Ovary (tissue), 9 donors: ENCODE data around the gene IL1RN. TPM values are rescaled to one million over a fixed set of nuclear protein-coding genes. Genes with fewer than 3 reads are reported as not detected.

Experiments used
- DNase-seq, 5 donors: peaks; one replicate each; pipeline ENCODE4 v3.0.0-alpha.2; 2019 to 2020
- H3K27ac ChIP-seq, 2 donors: fragments of 200-600 bp; one replicate each; pipeline versions ENCODE4 v1.5.1 to v1.8.0; 2019 to 2022
- H3K27me3 ChIP-seq: fragments of 200-600 bp; one replicate; pipeline ENCODE4 v1.8.0; 2022
- H3K36me3 ChIP-seq: fragments of 200-600 bp; sonication (generic); one replicate; pipeline ENCODE4 v1.5.1; 2019
- H3K4me1 ChIP-seq: one replicate; pipeline ENCODE4 v1.8.1; 2013; ENCODE audit warnings: mild to moderate bottlenecking, moderate library complexity; ENCODE audit not compliant: insufficient read depth
- H3K4me3 ChIP-seq: fragments of 200-600 bp; sonication (generic); one replicate; pipeline ENCODE4 v1.5.1; 2017
- H3K9me3 ChIP-seq, 2 donors: fragments of 200-600 bp in 1 of 2; sonication (generic) in 1 of 2; one replicate each; pipeline versions ENCODE4 v1.5.1 to v1.8.1; 2013 to 2019; ENCODE audit warnings: mild to moderate bottlenecking in 1 of 2, moderate library complexity in 1 of 2
- EP300 ChIP-seq: sonication (generic); formaldehyde crosslinking; IDR thresholded peaks from one replicate; pipeline ENCODE4 v1.6.1; 2017; ENCODE audit warnings: antibody characterized with exemption
- POLR2A ChIP-seq: fragments of 450-650 bp; IDR thresholded peaks from one replicate; pipeline ENCODE4 v1.6.1; 2017; ENCODE audit warnings: antibody characterized with exemption, mild to moderate bottlenecking, moderate library complexity
- WGBS, 3 donors: extraction: QIAGEN DNeasy Blood & Tissue Kit in 1 of 3; methylation state at CpG; one replicate each; pipeline versions ENCODE4 v1.1.5 to v1.1.7; 2013 to 2017; 5-methylcytosine and 5-hydroxymethylcytosine counted together
- intact Hi-C, 4 donors: fragments of 100-400 bp; cut with DNase I; formaldehyde crosslinking; loops; one replicate each; pipeline versions ENCODE4 v1.11.0 to v1.15.1; 2022 to 2023
- polyA plus RNA-seq, 2 donors: library from polyadenylated mRNA; stranded (reverse); fragments of 200-250 nt in 1 of 2; fragments of 350-450 nt in 1 of 2; fragmentation: Illumina TruSeq in 1 of 2; extraction: RNeasy Lipid Tissue Mini Kit (QIAGEN cat#74804) in 1 of 2; gene quantifications; one replicate each; pipeline ENCODE4 v1.2.3, GENCODE V29; 2013 to 2014
- total RNA-seq, 7 donors: library from RNA; depleted of rRNA in 2 of 7; stranded (reverse); fragments of >200 nt in 2 of 7; fragmentation: NEBNext Ultra II Directional in 3 of 7; extraction: Animal tissue kit (Norgen Biotek cat#: 25700) in 3 of 7; gene quantifications; one replicate each; pipeline versions ENCODE4 v1.1.0 to v1.2.4, GENCODE V29; 2016 to 2023
- TF ChIP-seq, protein P1 (sequence below), 3 donors: fragments of 450-650 bp in 2 of 3; fragments of 200-600 bp in 1 of 3; IDR thresholded peaks; one replicate each; pipeline versions ENCODE4 v1.5.1 to v1.8.0; 2016 to 2022; ENCODE audit warnings: antibody characterized with exemption in 3 of 3, mild to moderate bottlenecking in 1 of 3
- donor health status: DM: no; HTN: no; CAD: no; lungs with moderate emphysema.
- donor health status: DM: no; HTN: no; CAD: no.
- donor health status: Bipolar disorder and iron deficiency.
- donor health status: DM: yes; HTN: yes; CAD: no.
- donor health status: DM: no; HTN: no; CAD: no.
- donor health status: DM: yes; HTN: yes; CAD: no.

IL1RN gene
- total and polyA plus RNA-seq, 9 donors = 0.29 to 7.9 (median 0.56) TPM; not detected in 1

DNA sequence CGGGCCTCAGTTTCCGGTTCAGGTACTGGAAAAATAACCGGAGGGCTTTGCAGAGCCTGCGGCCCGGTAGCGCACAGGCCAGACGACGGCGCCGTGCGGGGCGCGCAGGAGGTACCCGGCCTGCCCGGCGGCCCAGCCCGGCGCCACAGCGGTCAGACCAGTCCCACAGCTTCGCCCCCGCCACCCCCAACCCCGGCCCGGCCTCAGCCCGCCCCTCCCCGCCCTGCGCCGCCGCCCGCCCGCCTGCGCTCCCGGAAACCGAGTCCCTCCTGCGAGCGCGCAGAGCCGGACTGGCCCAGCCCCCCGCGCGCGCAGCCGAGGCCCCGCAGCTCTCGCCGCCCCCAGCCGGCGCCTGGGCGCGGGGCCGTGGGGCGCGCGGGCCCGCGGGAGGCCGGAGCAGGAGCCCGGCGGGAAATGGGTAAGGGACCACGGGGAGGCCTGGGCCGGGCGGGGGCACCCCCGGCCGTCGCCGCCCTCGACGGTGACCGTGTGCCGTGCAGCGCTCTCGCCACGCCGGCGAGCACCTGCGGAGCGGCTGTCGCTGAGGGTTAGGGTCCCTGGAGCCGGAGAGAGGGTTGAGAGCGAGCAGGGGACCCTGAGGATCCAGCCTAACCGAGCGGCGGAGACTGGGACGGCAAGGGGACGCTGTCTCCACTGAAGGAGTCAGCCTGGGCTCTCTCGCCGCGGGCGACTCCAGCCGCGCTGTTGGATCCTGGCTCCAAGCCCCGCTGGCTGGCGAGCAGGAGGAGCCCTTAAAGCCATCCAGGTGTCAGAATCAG is 29.9 kb downstream of the IL1RN start:
- no peaks in the 10 kb centered on the region for H3K27me3 ChIP-seq
- peak overlapping the region; percentile 24 for H3K4me3 ChIP-seq
- no peak for TF ChIP-seq POLR2A
- TF ChIP-seq, protein P1, sequence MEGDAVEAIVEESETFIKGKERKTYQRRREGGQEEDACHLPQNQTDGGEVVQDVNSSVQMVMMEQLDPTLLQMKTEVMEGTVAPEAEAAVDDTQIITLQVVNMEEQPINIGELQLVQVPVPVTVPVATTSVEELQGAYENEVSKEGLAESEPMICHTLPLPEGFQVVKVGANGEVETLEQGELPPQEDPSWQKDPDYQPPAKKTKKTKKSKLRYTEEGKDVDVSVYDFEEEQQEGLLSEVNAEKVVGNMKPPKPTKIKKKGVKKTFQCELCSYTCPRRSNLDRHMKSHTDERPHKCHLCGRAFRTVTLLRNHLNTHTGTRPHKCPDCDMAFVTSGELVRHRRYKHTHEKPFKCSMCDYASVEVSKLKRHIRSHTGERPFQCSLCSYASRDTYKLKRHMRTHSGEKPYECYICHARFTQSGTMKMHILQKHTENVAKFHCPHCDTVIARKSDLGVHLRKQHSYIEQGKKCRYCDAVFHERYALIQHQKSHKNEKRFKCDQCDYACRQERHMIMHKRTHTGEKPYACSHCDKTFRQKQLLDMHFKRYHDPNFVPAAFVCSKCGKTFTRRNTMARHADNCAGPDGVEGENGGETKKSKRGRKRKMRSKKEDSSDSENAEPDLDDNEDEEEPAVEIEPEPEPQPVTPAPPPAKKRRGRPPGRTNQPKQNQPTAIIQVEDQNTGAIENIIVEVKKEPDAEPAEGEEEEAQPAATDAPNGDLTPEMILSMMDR (IDR thresholded peaks at IDR 0.05) = no peak
- no peaks in the 10 kb centered on the region for H3K9me3 ChIP-seq
- 1 to 2% (median 1%) methylated on average over 48 to 92 of the region's 92 CpGs for WGBS, 3 donors
- intact Hi-C loops = no loop called here
- H3K36me3 ChIP-seq = no peaks in the 10 kb centered on the region
- no peaks in the 10 kb centered on the region for H3K4me1 ChIP-seq
- no peak overlapping the region for H3K27ac ChIP-seq
- no peak for DNase-seq

DNA sequence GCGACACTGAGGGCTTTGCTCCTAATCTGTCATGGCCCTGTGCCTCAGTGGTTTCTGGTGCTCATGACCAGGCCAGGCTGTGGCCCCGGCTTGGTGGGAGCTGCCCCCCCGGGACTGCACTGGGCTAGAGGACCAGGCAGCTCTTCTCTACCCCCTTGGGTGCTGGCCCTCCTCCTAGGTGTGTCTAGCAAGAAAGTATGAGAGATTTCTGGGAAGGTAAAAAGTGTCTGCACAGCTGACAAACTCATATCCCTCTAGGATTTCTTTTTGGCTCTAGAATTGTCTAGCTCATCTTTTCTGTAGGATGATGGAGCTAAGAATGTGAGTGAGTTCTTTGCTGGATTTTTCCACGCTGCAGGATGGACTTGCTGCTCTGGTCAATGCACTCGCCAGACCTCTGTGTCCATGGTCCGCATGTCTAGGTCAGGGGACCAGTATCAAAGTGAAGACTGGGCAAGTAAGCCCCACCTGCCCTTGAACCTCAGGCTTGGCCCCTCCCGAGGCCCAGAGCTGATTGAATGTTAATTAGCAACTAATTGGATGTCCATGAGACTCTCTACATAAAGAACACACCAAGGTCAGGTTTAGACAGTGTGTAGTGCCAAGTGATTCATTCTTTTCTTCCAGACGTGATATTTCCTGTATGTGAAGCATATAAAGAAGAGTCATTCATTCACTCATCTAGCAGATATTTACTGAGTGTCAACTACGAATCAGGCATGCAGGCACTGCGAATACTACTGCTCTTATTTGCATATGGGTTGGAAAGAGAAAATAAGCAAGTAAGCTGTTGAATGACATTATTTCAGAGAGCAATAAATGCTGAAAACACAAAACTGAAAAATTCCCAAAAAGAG is 30.7 kb downstream of the IL1RN start:
- peak overlapping the region; percentile 24 for H3K4me3 ChIP-seq
- H3K27ac ChIP-seq = no peak overlapping the region
- no peaks in the 10 kb centered on the region for H3K4me1 ChIP-seq
- H3K9me3 ChIP-seq = no peaks in the 10 kb centered on the region
- TF ChIP-seq EP300 (no peak), POLR2A (no peak)
- intact Hi-C loops = no loop called here
- no peaks in the 10 kb centered on the region for H3K27me3 ChIP-seq
- no peak for DNase-seq
- 45 to 47% (median 46%) methylated on average over 9 to 10 of the region's 10 CpGs for WGBS, 3 donors
- no peaks in the 10 kb centered on the region for H3K36me3 ChIP-seq

DNA sequence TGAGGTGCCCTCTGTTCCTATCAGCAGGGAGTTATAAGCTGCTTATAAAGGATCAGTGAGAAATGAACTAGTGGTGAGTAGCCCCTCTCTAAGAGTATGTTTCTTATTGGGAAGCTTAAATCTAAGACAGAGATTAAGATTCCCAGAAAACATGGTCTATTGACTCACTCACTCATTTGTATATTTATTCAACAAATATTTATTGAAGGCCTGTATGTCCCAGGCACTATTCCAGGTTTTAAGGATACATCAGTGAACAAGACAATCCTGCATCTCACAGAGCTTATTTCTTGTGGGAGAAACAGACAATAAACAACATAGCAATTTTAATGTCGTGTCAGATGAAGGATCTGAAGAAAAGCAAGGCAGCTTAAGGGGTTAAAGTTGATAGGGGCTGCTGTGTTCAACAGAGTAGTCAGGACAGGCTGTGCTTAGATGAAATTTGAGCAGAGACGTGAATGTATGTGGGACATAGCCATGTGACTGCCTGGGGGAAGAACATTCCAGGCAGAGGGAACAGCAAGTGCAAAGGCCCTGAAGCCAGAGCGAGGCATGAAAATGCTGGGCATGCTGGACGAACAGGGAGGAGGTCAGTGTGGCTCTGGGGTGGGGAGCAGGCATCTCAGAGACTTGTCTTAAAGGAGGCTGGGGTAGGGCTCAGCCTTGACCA is 31.6 kb downstream of the IL1RN start:
- Histone ChIP-seq H3K4me1 (no peaks in the 10 kb centered on the region), H3K9me3 (no peaks in the 10 kb centered on the region), H3K36me3 (no peaks in the 10 kb centered on the region), H3K27ac (no peak overlapping the region), H3K4me3 (no peak overlapping the region), H3K27me3 (no peaks in the 10 kb centered on the region)
- no peak for DNase-seq
- intact Hi-C loops = no loop called here
- 62 to 68% (median 64%) methylated on average over 4 of the region's 4 CpGs for WGBS, 3 donors
- no peak for TF ChIP-seq EP300
- no peak for TF ChIP-seq POLR2A
- TF ChIP-seq, protein P1 (IDR thresholded peaks at IDR 0.05) = no peak

DNA sequence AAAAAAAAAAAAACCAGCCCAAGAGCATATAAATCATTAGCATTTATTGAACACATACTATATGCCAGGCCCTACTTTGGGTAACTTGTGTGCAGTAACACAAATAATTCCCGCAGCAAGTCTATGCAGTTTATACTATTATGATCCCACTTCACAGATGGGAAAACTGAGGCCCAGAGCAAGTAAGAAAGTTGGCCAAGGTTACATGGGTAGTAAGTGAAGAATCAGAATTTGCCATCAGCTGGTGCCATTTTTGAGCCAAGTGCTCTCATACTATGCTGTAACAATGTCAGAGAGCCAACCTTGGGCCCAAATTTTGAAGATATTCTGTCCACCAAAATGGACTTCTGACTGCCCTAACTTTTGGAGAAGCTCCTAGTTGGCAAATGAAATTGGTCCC is 32.9 kb downstream of the IL1RN start:
- no peak for DNase-seq

More for the DNA sequence above, 32.9 kb downstream of the IL1RN start:
- intact Hi-C loops = no loop called here
- Histone ChIP-seq H3K9me3 (no peaks in the 10 kb centered on the region), H3K27ac (no peak overlapping the region), H3K27me3 (no peaks in the 10 kb centered on the region), H3K4me3 (no peak overlapping the region), H3K4me1 (no peaks in the 10 kb centered on the region), H3K36me3 (no peaks in the 10 kb centered on the region)
- 93 to 100% (median 97%) methylated on average over 1 of the region's 1 CpG for WGBS, 3 donors
- TF ChIP-seq, protein P1 (IDR thresholded peaks at IDR 0.05) = no peak
- no peak for TF ChIP-seq EP300
- TF ChIP-seq POLR2A = no peak
